Measurements from ENCODE around the gene ITGA11.
"Not testable (repeated sequence)": the region's sequence is repeated elsewhere in the genome, so short reads cannot be mapped to it uniquely, and the experiment has no call there.

ITGA11 gene

DNA sequence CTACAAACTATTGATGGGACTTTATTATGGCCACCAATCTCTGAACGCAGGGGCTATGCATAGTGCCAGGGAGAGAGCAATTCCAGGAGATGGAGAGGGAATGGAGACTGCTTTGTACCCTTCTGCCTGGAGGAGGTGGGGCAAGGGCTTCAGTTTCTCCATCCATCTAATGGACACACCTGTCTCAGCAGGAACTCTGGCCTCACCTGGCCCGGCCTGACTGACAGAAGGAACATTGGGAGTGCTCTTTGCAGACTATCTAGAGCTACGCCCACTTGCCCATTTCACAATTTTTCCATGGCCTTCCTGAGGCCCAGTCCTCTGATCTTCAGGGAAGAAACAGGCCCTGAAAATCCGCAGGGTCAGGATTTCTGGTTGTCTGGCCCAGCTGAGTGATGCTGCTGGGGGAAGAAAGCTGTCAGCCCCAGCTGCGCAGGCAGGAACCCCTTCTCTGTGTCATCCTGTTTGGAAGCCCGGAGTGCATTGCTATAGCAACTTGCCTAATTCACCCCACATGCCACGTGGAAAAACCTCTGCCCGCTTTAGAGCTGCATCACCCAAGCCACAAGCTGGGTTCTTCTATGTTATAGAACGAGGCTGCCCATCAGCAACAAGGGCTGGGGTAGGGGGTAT is 6.4 kb downstream of the ITGA11 start:
- no peaks in the 10 kb centered on the region for H3K79me2 ChIP-seq (ENCODE audit: control insufficient read depth, insufficient read depth, low read length, unreplicated experiment)
- H3K4me3 ChIP-seq (ENCODE audit: low read depth, low read length), result no peak overlapping the region
- H3K27me3 ChIP-seq (ENCODE audit: insufficient read depth, low read length), result peaks cover 5% of the 10 kb centered on the region; the same call in 1 of the 2 replicates
- H2AFZ ChIP-seq (ENCODE audit: low read length, unreplicated experiment), result no peak overlapping the region
- no peaks in the 10 kb centered on the region for H3K36me3 ChIP-seq (ENCODE audit: insufficient read depth, low read length)
- peaks cover under 1% of the 10 kb centered on the region for H3K4me1 ChIP-seq (ENCODE audit: control insufficient read depth, insufficient read depth, low read length, unreplicated experiment)
- H3K27ac ChIP-seq (ENCODE audit: low read depth, low read length), result no peak overlapping the region

- Histone ChIP-seq H3K79me2 (ENCODE audit: control insufficient read depth, insufficient read depth, low read length, unreplicated experiment) (no peaks in the 10 kb centered on the region), H2AFZ (ENCODE audit: low read length, unreplicated experiment) (no peak overlapping the region), H3K36me3 (ENCODE audit: insufficient read depth, low read length) (no peaks in the 10 kb centered on the region), H3K4me3 (ENCODE audit: low read depth, low read length) (no peak overlapping the region), H3K27me3 (ENCODE audit: insufficient read depth, low read length) (no peaks in the 10 kb centered on the region), H3K4me1 (ENCODE audit: control insufficient read depth, insufficient read depth, low read length, unreplicated experiment) (peaks cover 7% of the 10 kb centered on the region), H3K27ac (ENCODE audit: low read depth, low read length) (no peak overlapping the region)
Measured at GRCh38 chr15:68424754-68425390, 7.1 kb downstream of the ITGA11 start.

- H3K27me3 ChIP-seq (ENCODE audit: insufficient read depth, low read length), result no peaks in the 10 kb centered on the region
- no peak overlapping the region for H3K4me3 ChIP-seq (ENCODE audit: low read depth, low read length)
- peaks cover 16% of the 10 kb centered on the region for H3K4me1 ChIP-seq (ENCODE audit: control insufficient read depth, insufficient read depth, low read length, unreplicated experiment)
- no peak overlapping the region for H2AFZ ChIP-seq (ENCODE audit: low read length, unreplicated experiment)
- no peaks in the 10 kb centered on the region for H3K36me3 ChIP-seq (ENCODE audit: insufficient read depth, low read length)
- no peaks in the 10 kb centered on the region for H3K79me2 ChIP-seq (ENCODE audit: control insufficient read depth, insufficient read depth, low read length, unreplicated experiment)
- no peak overlapping the region for H3K27ac ChIP-seq (ENCODE audit: low read depth, low read length)
Measured at GRCh38 chr15:68423359-68424296, 8.3 kb downstream of the ITGA11 start.

- H3K4me3 ChIP-seq (ENCODE audit: low read depth, low read length); H3K79me2 ChIP-seq (ENCODE audit: control insufficient read depth, insufficient read depth, low read length, unreplicated experiment); H3K27me3 ChIP-seq (ENCODE audit: insufficient read depth, low read length); H3K27ac ChIP-seq (ENCODE audit: low read depth, low read length); H3K36me3 ChIP-seq (ENCODE audit: insufficient read depth, low read length); H2AFZ ChIP-seq (ENCODE audit: low read length, unreplicated experiment): not testable (repeated sequence)
- peaks cover 16% of the 10 kb centered on the region for H3K4me1 ChIP-seq (ENCODE audit: control insufficient read depth, insufficient read depth, low read length, unreplicated experiment)
Measured at GRCh38 chr15:68422403-68423145, 9.4 kb downstream of the ITGA11 start.

DNA sequence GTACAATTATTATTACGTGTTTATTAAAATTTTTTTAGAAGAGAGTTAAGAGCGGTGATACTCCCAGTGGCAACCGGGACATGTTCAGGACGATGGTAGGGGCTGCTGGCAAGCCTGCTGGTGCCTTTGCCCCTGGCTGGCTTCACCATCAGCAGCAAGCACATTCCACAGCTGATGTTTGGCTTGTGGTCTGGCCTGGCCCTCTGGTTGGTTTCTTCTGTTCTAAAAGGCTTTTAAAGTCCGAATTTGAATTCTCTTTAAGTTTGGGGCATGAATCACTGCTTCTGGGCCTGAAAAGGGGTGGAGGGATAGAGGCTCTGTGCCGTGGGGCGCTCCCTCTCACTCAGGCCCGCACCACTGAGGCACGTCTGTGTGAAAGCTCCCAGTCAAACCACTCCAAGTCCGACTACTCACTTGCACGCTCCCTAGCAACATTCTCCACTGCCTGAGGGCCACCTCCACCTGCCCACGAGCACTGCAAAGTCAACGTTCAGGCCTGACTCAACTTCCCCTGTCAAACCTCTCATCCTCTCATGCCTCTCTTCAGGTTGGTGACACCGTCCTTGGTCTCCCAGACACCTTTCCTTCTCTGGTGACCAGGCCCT is 10.1 kb downstream of the ITGA11 start:
- no peak overlapping the region for H2AFZ ChIP-seq (ENCODE audit: low read length, unreplicated experiment)
- no peaks in the 10 kb centered on the region for H3K79me2 ChIP-seq (ENCODE audit: control insufficient read depth, insufficient read depth, low read length, unreplicated experiment)
- H3K4me1 ChIP-seq (ENCODE audit: control insufficient read depth, insufficient read depth, low read length, unreplicated experiment), result peaks cover 16% of the 10 kb centered on the region
- no peaks in the 10 kb centered on the region for H3K27me3 ChIP-seq (ENCODE audit: insufficient read depth, low read length)
- no peak overlapping the region for H3K4me3 ChIP-seq (ENCODE audit: low read depth, low read length)
- no peaks in the 10 kb centered on the region for H3K36me3 ChIP-seq (ENCODE audit: insufficient read depth, low read length)
- no peak overlapping the region for H3K27ac ChIP-seq (ENCODE audit: low read depth, low read length)

DNA sequence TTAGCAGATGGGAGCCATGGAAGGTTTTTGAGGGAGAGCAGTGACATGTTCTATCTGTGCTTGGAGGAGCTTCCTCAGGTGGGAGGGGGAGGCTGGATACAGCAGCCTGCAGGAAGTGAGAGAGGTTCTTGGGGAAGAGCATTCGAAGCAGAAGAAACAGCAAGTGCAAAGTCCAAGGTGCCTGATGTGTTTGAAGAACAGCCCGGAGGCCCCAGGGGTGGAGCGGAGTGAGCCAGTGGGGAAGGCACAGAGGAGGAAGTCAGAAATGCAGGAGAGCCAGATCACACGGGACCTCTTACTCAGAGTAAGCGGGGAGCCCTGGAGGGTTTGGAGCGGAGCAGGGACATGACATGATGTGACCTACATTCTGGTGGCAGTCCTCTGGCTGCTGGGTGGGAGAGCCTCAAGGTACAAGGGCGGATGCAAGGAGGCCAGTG is 10.8 kb downstream of the ITGA11 start:
- H3K27me3 ChIP-seq (ENCODE audit: insufficient read depth, low read length), result no peaks in the 10 kb centered on the region
- H3K36me3 ChIP-seq (ENCODE audit: insufficient read depth, low read length), result no peaks in the 10 kb centered on the region
- no peak overlapping the region for H2AFZ ChIP-seq (ENCODE audit: low read length, unreplicated experiment)
- no peak overlapping the region for H3K4me3 ChIP-seq (ENCODE audit: low read depth, low read length)
- H3K79me2 ChIP-seq (ENCODE audit: control insufficient read depth, insufficient read depth, low read length, unreplicated experiment), result no peaks in the 10 kb centered on the region
- no peak overlapping the region for H3K27ac ChIP-seq (ENCODE audit: low read depth, low read length)
- peaks cover 16% of the 10 kb centered on the region for H3K4me1 ChIP-seq (ENCODE audit: control insufficient read depth, insufficient read depth, low read length, unreplicated experiment)

DNA sequence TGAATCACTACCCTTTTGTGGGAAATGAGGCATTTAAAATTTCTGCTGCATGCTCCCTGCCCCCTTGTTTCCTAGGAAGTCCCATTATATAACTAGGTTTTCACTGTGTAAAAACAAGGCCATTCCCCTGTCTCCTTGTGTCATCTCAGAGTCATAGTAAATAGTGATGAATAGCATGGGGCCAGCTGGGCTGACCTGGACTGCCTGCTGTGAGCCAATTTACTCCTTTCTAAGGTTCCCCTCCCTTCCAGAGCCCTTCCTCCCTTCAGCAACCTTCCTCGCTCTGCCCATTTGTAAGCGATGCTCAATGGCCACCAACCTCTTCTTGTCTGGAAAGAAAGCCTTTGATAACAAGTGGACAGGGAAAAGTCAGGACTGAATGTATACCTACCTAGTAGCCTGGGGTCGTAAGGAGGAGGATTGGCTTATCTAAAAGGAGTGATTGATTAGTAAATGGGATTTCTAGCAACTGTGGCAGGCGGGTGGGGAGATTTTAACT is 11.7 kb downstream of the ITGA11 start:
- Histone ChIP-seq H3K27ac (ENCODE audit: low read depth, low read length) (no peak overlapping the region), H2AFZ (ENCODE audit: low read length, unreplicated experiment) (no peak overlapping the region), H3K4me3 (ENCODE audit: low read depth, low read length) (no peak overlapping the region), H3K36me3 (ENCODE audit: insufficient read depth, low read length) (no peaks in the 10 kb centered on the region), H3K4me1 (ENCODE audit: control insufficient read depth, insufficient read depth, low read length, unreplicated experiment) (peaks cover 16% of the 10 kb centered on the region), H3K27me3 (ENCODE audit: insufficient read depth, low read length) (no peaks in the 10 kb centered on the region), H3K79me2 (ENCODE audit: control insufficient read depth, insufficient read depth, low read length, unreplicated experiment) (no peaks in the 10 kb centered on the region)

GRCh38 chr15:68419301-68420175 is 12.4 kb downstream of the ITGA11 start:
- Histone ChIP-seq H3K4me1 (ENCODE audit: control insufficient read depth, insufficient read depth, low read length, unreplicated experiment) (peaks cover 16% of the 10 kb centered on the region), H3K4me3 (ENCODE audit: low read depth, low read length) (no peak overlapping the region), H3K36me3 (ENCODE audit: insufficient read depth, low read length) (no peaks in the 10 kb centered on the region), H2AFZ (ENCODE audit: low read length, unreplicated experiment) (no peak overlapping the region), H3K79me2 (ENCODE audit: control insufficient read depth, insufficient read depth, low read length, unreplicated experiment) (no peaks in the 10 kb centered on the region), H3K27ac (ENCODE audit: low read depth, low read length) (no peak overlapping the region), H3K27me3 (ENCODE audit: insufficient read depth, low read length) (no peaks in the 10 kb centered on the region)

GRCh38 chr15:68418611-68419161 is 13.3 kb downstream of the ITGA11 start:
- no peak overlapping the region for H3K27ac ChIP-seq (ENCODE audit: low read depth, low read length)
- no peaks in the 10 kb centered on the region for H3K36me3 ChIP-seq (ENCODE audit: insufficient read depth, low read length)
- H3K27me3 ChIP-seq (ENCODE audit: insufficient read depth, low read length), result no peaks in the 10 kb centered on the region
- H2AFZ ChIP-seq (ENCODE audit: low read length, unreplicated experiment), result no peak overlapping the region
- H3K4me3 ChIP-seq (ENCODE audit: low read depth, low read length), result no peak overlapping the region
- H3K4me1 ChIP-seq (ENCODE audit: control insufficient read depth, insufficient read depth, low read length, unreplicated experiment), result peaks cover 16% of the 10 kb centered on the region
- no peaks in the 10 kb centered on the region for H3K79me2 ChIP-seq (ENCODE audit: control insufficient read depth, insufficient read depth, low read length, unreplicated experiment)

All from ACC112 (cell line).